NCI-H2227 treated with DMSO at 0.1 percent for 48 hours (cell line): ENCODE results near the gene ADAMTSL3.
"Not testable (repeated sequence)": the region's sequence is repeated elsewhere in the genome, so short reads cannot be mapped to it uniquely, and the experiment has no call there.

ENCODE experiments used
- DNase-seq: peaks from one replicate; lab custom pipeline; 2025; lab: John Stamatoyannopoulos, UW

Gene ADAMTSL3

GRCh38 chr15:83747050-83747717 lies 93.3 kb downstream of the ADAMTSL3 start:
- DNase-seq, result no peak

GRCh38 chr15:83747718-83748110 lies 93.8 kb downstream of the ADAMTSL3 start:
- DNase-seq, result no peak

GRCh38 chr15:83753872-83754493 lies 100.1 kb downstream of the ADAMTSL3 start:
- no peak for DNase-seq

GRCh38 chr15:83757291-83757690 lies 103.4 kb downstream of the ADAMTSL3 start:
- DNase-seq, result not testable (repeated sequence)

GRCh38 chr15:83762367-83762766 lies 108.4 kb downstream of the ADAMTSL3 start:
- DNase-seq, result no peak

- no peak for DNase-seq
These were observed 110.4 kb downstream of the ADAMTSL3 start for GRCh38 chr15:83764201-83764838.

GRCh38 chr15:83766339-83766738 lies 112.4 kb downstream of the ADAMTSL3 start:
- no peak for DNase-seq

- DNase-seq, result no peak
These were observed 113.8 kb downstream of the ADAMTSL3 start for GRCh38 chr15:83767741-83768140.

GRCh38 chr15:83769411-83769999 lies 115.6 kb downstream of the ADAMTSL3 start:
- peak; percentile 21 for DNase-seq

GRCh38 chr15:83775738-83776137 lies 121.8 kb downstream of the ADAMTSL3 start:
- DNase-seq, result no peak

- no peak for DNase-seq
These were observed 123.1 kb downstream of the ADAMTSL3 start for GRCh38 chr15:83776986-83777385.

- DNase-seq, result no peak
These were observed 129.3 kb downstream of the ADAMTSL3 start for GRCh38 chr15:83783227-83783626.

GRCh38 chr15:83784975-83785374 lies 131.1 kb downstream of the ADAMTSL3 start:
- DNase-seq, result no peak

- DNase-seq, result no peak
These were observed 132.4 kb downstream of the ADAMTSL3 start for GRCh38 chr15:83786336-83786735.

- DNase-seq, result no peak
These were observed 139.1 kb downstream of the ADAMTSL3 start for GRCh38 chr15:83793069-83793468.

- DNase-seq, result no peak
These were observed 140.3 kb downstream of the ADAMTSL3 start for GRCh38 chr15:83794209-83794608.

GRCh38 chr15:83809345-83809744 lies 155.4 kb downstream of the ADAMTSL3 start:
- DNase-seq, result no peak

GRCh38 chr15:83810110-83810509 lies 156.2 kb downstream of the ADAMTSL3 start:
- no peak for DNase-seq

- no peak for DNase-seq
These were observed 159.8 kb downstream of the ADAMTSL3 start for GRCh38 chr15:83813682-83814081.

GRCh38 chr15:83815506-83815905 lies 161.6 kb downstream of the ADAMTSL3 start:
- DNase-seq, result no peak

- DNase-seq, result no peak
These were observed 162.4 kb downstream of the ADAMTSL3 start for GRCh38 chr15:83816124-83816883.

GRCh38 chr15:83818591-83818990 lies 164.7 kb downstream of the ADAMTSL3 start:
- DNase-seq, result no peak
